T-helper 22 cell (primary cell): ENCODE data around the gene GRHL1.

ENCODE experiments used
- DNase-seq: peaks from one replicate; pipeline ENCODE4 v3.0.0-alpha.2; 2020; ENCODE audit warnings: low read depth

GRHL1 gene

GRCh38 chr2:9994462-9994861 is 43.0 kb downstream of the GRHL1 start:
- DNase-seq: no peak

GRCh38 chr2:9995059-9995458 is 43.6 kb downstream of the GRHL1 start:
- DNase-seq: no peak

GRCh38 chr2:9996321-9996720 is 44.8 kb downstream of the GRHL1 start:
- DNase-seq: no peak

GRCh38 chr2:9997936-9998335 is 46.4 kb downstream of the GRHL1 start:
- DNase-seq: no peak

GRCh38 chr2:9998916-9999654 is 47.6 kb downstream of the GRHL1 start:
- no peak for DNase-seq

GRCh38 chr2:9999693-10000092 is 48.2 kb downstream of the GRHL1 start:
- no peak for DNase-seq

- no peak for DNase-seq
These were observed 49.0 kb downstream of the GRHL1 start for GRCh38 chr2:10000541-10000940.

GRCh38 chr2:10001586-10001985 is 50.1 kb downstream of the GRHL1 start:
- no peak for DNase-seq

- DNase-seq: no peak
These were observed 50.6 kb downstream of the GRHL1 start for GRCh38 chr2:10002109-10002508.

GRCh38 chr2:10002681-10003080 is 51.2 kb downstream of the GRHL1 start:
- no peak for DNase-seq

- no peak for DNase-seq
These were observed 52.0 kb downstream of the GRHL1 start for GRCh38 chr2:10003206-10004125.

- DNase-seq: no peak
These were observed 52.9 kb downstream of the GRHL1 start for GRCh38 chr2:10004401-10004800.

- no peak for DNase-seq
These were observed 53.3 kb downstream of the GRHL1 start for GRCh38 chr2:10004836-10005235.

GRCh38 chr2:10005461-10006235 is 54.2 kb downstream of the GRHL1 start:
- no peak for DNase-seq

- no peak for DNase-seq
These were observed 55.0 kb downstream of the GRHL1 start for GRCh38 chr2:10006236-10007161.

- DNase-seq: no peak
These were observed 55.9 kb downstream of the GRHL1 start for GRCh38 chr2:10007435-10007834.

- DNase-seq: no peak
These were observed 56.7 kb downstream of the GRHL1 start for GRCh38 chr2:10007921-10008808.

GRCh38 chr2:10008809-10009176 is 57.3 kb downstream of the GRHL1 start:
- no peak for DNase-seq

- DNase-seq: no peak
These were observed 57.8 kb downstream of the GRHL1 start for GRCh38 chr2:10009271-10009810.
